Astrocyte (in vitro differentiated cells and primary cell): Measurements from ENCODE around the gene TENM4. TPM values are rescaled to one million over a fixed set of nuclear protein-coding genes. Genes with fewer than 3 reads are reported as not detected.

Experiments
- DNase-seq: peaks from one replicate; pipeline ENCODE4 v3.0.0-alpha.2; 2010; ENCODE audit warnings: low read depth
- FAIRE-seq: peaks from 2 replicates; lab custom pipeline; 2011; peaks lifted over from hg19 to GRCh38; lab: Jason Lieb, UNC
- H2AFZ ChIP-seq: 2 replicates; pipeline ENCODE4 v1.6.0; 2012; ENCODE audit warnings: low read depth, low read length, inconsistent platforms
- H3K27ac ChIP-seq: 2 replicates; pipeline ENCODE4 v1.5.1; 2011; ENCODE audit warnings: low read depth, low read length, inconsistent platforms
- H3K27me3 ChIP-seq: 2 replicates; pipeline ENCODE4 v1.6.0; 2011; ENCODE audit warnings: low read length, inconsistent platforms; ENCODE audit not compliant: insufficient read depth
- H3K36me3 ChIP-seq: 2 replicates; pipeline ENCODE4 v1.5.1; 2011; ENCODE audit warnings: low read length, inconsistent platforms; ENCODE audit not compliant: insufficient read depth
- H3K4me1 ChIP-seq: 2 replicates; pipeline ENCODE4 v1.5.1; 2011; ENCODE audit warnings: low read length, inconsistent platforms; ENCODE audit not compliant: insufficient read depth
- H3K4me2 ChIP-seq: 2 replicates; pipeline ENCODE4 v1.6.0; 2012; ENCODE audit warnings: low read length, inconsistent platforms
- H3K4me3 ChIP-seq: 2 replicates; pipeline ENCODE4 v1.5.1; 2011; ENCODE audit warnings: low read depth, mild to moderate bottlenecking, low read length, inconsistent platforms; ENCODE audit not compliant: insufficient read depth
- H3K79me2 ChIP-seq: 2 replicates; pipeline ENCODE4 v1.6.0; 2012; ENCODE audit warnings: mild to moderate bottlenecking, low read length, inconsistent platforms; ENCODE audit not compliant: insufficient read depth
- H3K9ac ChIP-seq: 2 replicates; pipeline ENCODE4 v1.6.0; 2012; ENCODE audit warnings: mild to moderate bottlenecking, low read length, inconsistent platforms
- H3K9me3 ChIP-seq: 2 replicates; pipeline ENCODE4 v1.5.1; 2012; ENCODE audit warnings: low read depth, mild to moderate bottlenecking, low read length, inconsistent platforms; ENCODE audit not compliant: insufficient read depth
- H4K20me1 ChIP-seq: 2 replicates; pipeline ENCODE4 v1.6.0; 2012; ENCODE audit warnings: low read length, inconsistent platforms; ENCODE audit not compliant: insufficient read depth
- H3K27ac Mint-ChIP-seq: one replicate; pipeline ENCODE4 v1.8.0; 2021; ENCODE audit warnings: mild to moderate bottlenecking, mixed read lengths; ENCODE audit not compliant: unreplicated experiment
- H3K27me3 Mint-ChIP-seq: one replicate; pipeline ENCODE4 v1.8.0; 2021; ENCODE audit warnings: low read depth, mixed read lengths; ENCODE audit not compliant: unreplicated experiment
- H3K36me3 Mint-ChIP-seq: one replicate; pipeline ENCODE4 v1.8.0; 2021; ENCODE audit warnings: low read depth, mixed read lengths; ENCODE audit not compliant: unreplicated experiment
- H3K4me1 Mint-ChIP-seq: one replicate; pipeline ENCODE4 v1.8.0; 2021; ENCODE audit warnings: low read depth, mixed read lengths; ENCODE audit not compliant: unreplicated experiment
- H3K4me3 Mint-ChIP-seq: one replicate; pipeline ENCODE4 v1.8.0; 2021; ENCODE audit warnings: mild to moderate bottlenecking, moderate library complexity, mixed read lengths; ENCODE audit not compliant: unreplicated experiment
- H3K9me3 Mint-ChIP-seq: one replicate; pipeline ENCODE4 v1.8.0; 2021; ENCODE audit warnings: mild to moderate bottlenecking, mixed read lengths; ENCODE audit not compliant: unreplicated experiment
- EZH2 ChIP-seq: IDR thresholded peaks from 2 replicates; pipeline ENCODE4 v1.6.1; 2012; ENCODE audit warnings: mild to moderate bottlenecking, low read length, inconsistent platforms; ENCODE audit not compliant: insufficient read depth
- total RNA-seq: library from RNA; stranded (reverse); gene quantifications from 2 replicates; pipeline ENCODE4 v1.2.1, GENCODE V29; 2021
- TF ChIP-seq, protein P1 (sequence below): IDR thresholded peaks from 2 replicates; pipeline ENCODE4 v1.5.1; 2011; ENCODE audit warnings: low read depth, mild to moderate bottlenecking, inconsistent platforms, low read length, moderate library complexity; ENCODE audit not compliant: insufficient read depth

Gene TENM4
- total RNA-seq, 1 donor from 2014 or later, result 7.5 TPM

DNA sequence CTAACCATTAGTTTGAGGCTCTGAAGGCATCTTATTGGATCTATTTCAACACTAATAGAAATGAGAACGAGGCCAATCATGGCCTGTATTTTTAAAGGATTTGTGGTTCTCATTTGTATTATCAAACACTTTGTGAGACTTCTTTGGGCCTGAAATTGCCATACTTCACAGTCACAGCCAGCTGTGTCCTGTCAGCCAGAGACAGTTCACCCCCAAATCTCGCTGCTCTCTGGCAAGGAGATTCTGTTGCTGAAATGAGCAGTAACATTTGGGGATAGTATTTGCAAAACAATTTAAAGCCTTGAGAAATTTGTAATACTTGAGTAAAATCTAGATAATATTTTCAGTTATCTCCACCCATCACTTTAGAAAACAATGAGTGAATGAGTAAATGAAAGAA is 26.9 kb upstream of the TENM4 start:
- DNase-seq (no peak), FAIRE-seq (no peak)
- no peaks in the 10 kb centered on the region for H3K4me1 ChIP-seq
- no peaks in the 10 kb centered on the region for H3K36me3 Mint-ChIP-seq
- no peak overlapping the region for H3K4me2 ChIP-seq
- H4K20me1 ChIP-seq, result no peaks in the 10 kb centered on the region
- H3K9ac ChIP-seq, result no peak overlapping the region
- no peaks in the 10 kb centered on the region for H3K9me3 Mint-ChIP-seq
- no peaks in the 10 kb centered on the region for H3K9me3 ChIP-seq
- peaks cover 14% of the 10 kb centered on the region for H3K27me3 Mint-ChIP-seq
- no peaks in the 10 kb centered on the region for H3K27me3 ChIP-seq
- no peaks in the 10 kb centered on the region for H3K79me2 ChIP-seq
- H3K36me3 ChIP-seq, result no peaks in the 10 kb centered on the region
- no peak overlapping the region for H3K4me3 ChIP-seq
- H3K4me3 Mint-ChIP-seq, result no peak overlapping the region
- H3K27ac Mint-ChIP-seq, result no peak overlapping the region
- TF ChIP-seq, protein P1, sequence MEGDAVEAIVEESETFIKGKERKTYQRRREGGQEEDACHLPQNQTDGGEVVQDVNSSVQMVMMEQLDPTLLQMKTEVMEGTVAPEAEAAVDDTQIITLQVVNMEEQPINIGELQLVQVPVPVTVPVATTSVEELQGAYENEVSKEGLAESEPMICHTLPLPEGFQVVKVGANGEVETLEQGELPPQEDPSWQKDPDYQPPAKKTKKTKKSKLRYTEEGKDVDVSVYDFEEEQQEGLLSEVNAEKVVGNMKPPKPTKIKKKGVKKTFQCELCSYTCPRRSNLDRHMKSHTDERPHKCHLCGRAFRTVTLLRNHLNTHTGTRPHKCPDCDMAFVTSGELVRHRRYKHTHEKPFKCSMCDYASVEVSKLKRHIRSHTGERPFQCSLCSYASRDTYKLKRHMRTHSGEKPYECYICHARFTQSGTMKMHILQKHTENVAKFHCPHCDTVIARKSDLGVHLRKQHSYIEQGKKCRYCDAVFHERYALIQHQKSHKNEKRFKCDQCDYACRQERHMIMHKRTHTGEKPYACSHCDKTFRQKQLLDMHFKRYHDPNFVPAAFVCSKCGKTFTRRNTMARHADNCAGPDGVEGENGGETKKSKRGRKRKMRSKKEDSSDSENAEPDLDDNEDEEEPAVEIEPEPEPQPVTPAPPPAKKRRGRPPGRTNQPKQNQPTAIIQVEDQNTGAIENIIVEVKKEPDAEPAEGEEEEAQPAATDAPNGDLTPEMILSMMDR, result no peak
- no peak for TF ChIP-seq EZH2
- no peak overlapping the region for H3K27ac ChIP-seq
- peaks cover 9% of the 10 kb centered on the region for H3K4me1 Mint-ChIP-seq
- H2AFZ ChIP-seq, result no peak overlapping the region

DNA sequence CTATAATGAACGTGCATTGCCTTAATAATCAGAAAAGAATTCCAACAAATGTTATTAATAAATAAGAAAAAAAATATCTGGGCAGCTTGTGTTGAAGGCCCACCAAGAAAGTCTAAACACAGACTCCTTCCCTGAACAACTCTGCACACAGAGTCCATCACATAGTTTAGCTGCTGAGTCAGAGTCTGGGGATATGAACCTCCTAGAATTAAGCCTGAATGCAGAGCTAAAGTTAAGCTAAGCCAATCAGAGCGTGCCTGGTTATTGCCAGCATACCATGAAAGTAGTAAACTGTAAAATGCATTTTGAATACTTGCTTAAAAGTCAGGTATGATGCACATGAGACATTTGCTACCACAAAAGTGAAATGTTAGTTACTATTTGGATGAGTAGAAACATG is 25.6 kb upstream of the TENM4 start:
- Histone ChIP-seq H3K79me2 (no peaks in the 10 kb centered on the region), H3K9me3 (no peaks in the 10 kb centered on the region), H3K9ac (no peak overlapping the region), H2AFZ (no peak overlapping the region), H3K4me3 (no peak overlapping the region), H3K36me3 (no peaks in the 10 kb centered on the region), H3K4me2 (no peak overlapping the region), H3K27me3 (no peaks in the 10 kb centered on the region), H3K27ac (no peak overlapping the region), H3K4me1 (no peaks in the 10 kb centered on the region), H4K20me1 (no peaks in the 10 kb centered on the region)
- Mint-ChIP-seq H3K36me3 (no peaks in the 10 kb centered on the region), H3K4me3 (no peak overlapping the region), H3K9me3 (no peaks in the 10 kb centered on the region), H3K4me1 (peaks cover 9% of the 10 kb centered on the region), H3K27me3 (peaks cover 9% of the 10 kb centered on the region), H3K27ac (no peak overlapping the region)
- TF ChIP-seq EZH2, result no peak
- TF ChIP-seq, protein P1, result no peak
- DNase-seq (peak; percentile 79), FAIRE-seq (no peak)

DNA sequence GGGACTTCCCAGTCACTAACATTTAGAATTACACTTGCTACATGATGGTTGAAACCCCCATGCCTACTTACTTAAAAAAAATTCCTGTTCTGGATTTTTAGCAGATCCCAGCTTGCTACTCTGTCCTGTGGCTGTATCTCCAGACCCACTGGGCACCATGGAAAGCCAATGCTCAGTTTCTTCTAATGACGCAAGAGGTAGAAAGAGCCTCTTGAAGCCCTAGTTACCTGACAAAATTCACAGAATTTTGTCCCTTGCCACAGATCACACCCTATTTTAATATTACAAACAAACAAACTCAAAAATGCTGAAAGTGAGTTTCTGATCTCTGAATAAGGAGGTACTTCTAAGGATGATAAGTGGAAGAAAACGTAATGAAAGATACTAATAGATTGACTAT is 24.3 kb upstream of the TENM4 start:
- FAIRE-seq, result no peak
- TF ChIP-seq, protein P1, result no peak
- TF ChIP-seq EZH2, result no peak
- Histone ChIP-seq H3K9ac (no peak overlapping the region), H3K27ac (no peak overlapping the region), H3K4me3 (no peak overlapping the region), H2AFZ (no peak overlapping the region), H3K4me1 (no peaks in the 10 kb centered on the region), H3K79me2 (no peaks in the 10 kb centered on the region), H3K27me3 (no peaks in the 10 kb centered on the region), H3K9me3 (no peaks in the 10 kb centered on the region), H3K4me2 (no peak overlapping the region), H3K36me3 (no peaks in the 10 kb centered on the region), H4K20me1 (no peaks in the 10 kb centered on the region)
- Mint-ChIP-seq H3K4me1 (peaks cover 9% of the 10 kb centered on the region), H3K36me3 (no peaks in the 10 kb centered on the region), H3K27me3 (peaks cover 4% of the 10 kb centered on the region), H3K4me3 (no peak overlapping the region), H3K27ac (no peak overlapping the region), H3K9me3 (no peaks in the 10 kb centered on the region)
- no peak for DNase-seq
